ENCODE results near the gene EPGN. TPM values are rescaled to one million over a fixed set of nuclear protein-coding genes. Genes with fewer than 3 reads are reported as not detected.

EPGN gene
- total and polyA plus RNA-seq, 7 donors: 0.47 to 4.3 (median 1.5) TPM; not detected in 4

- Histone ChIP-seq H3K4me3 (no peak overlapping the region), H3K9me3 (no peaks in the 10 kb centered on the region), H3K36me3 (ENCODE audit: insufficient read depth in 1 of 2, low read depth in 1 of 2) (no peaks in the 10 kb centered on the region), H3K4me1 (peaks cover 7% of the 10 kb centered on the region), H3K27me3 (ENCODE audit: insufficient read depth in 3 of 3, low read length in 2 of 3) (no peaks in the 10 kb centered on the region), H3K27ac (no peak overlapping the region)
- no peak for TF ChIP-seq CTCF (IDR thresholded peaks at IDR 0.05)
- ATAC-seq (no peak), DNase-seq (no peak)
- intact Hi-C loops (cut with DNase I): no loop called here
These were observed 42.2 kb upstream of the EPGN start for GRCh38 chr4:74266081-74266480.

- Histone ChIP-seq H3K4me1 (peaks cover 3% of the 10 kb centered on the region), H3K27ac (no peak overlapping the region), H3K27me3 (ENCODE audit: insufficient read depth in 3 of 3, low read length in 2 of 3) (no peaks in the 10 kb centered on the region), H3K9me3 (no peaks in the 10 kb centered on the region), H3K36me3 (ENCODE audit: insufficient read depth in 1 of 2, low read depth in 1 of 2) (no peaks in the 10 kb centered on the region), H3K4me3 (no peak overlapping the region)
- no peak for TF ChIP-seq CTCF (IDR thresholded peaks at IDR 0.05)
- ATAC-seq: peak in 1 of 4 donors; percentile 53
- no peak for DNase-seq
- intact Hi-C loops (cut with DNase I): no loop called here
These were observed 40.2 kb upstream of the EPGN start for GRCh38 chr4:74267998-74268606.

- DNase-seq (no peak), ATAC-seq (no peak)
- H3K9me3 ChIP-seq: no peaks in the 10 kb centered on the region
- no peaks in the 10 kb centered on the region for H3K27me3 ChIP-seq (ENCODE audit: insufficient read depth in 3 of 3, low read length in 2 of 3)
- H3K27ac ChIP-seq: no peak overlapping the region
- WGBS, 3 donors: 92 to 98% (median 97%) methylated on average over 2 of the region's 2 CpGs
- no peaks in the 10 kb centered on the region for H3K36me3 ChIP-seq (ENCODE audit: insufficient read depth in 1 of 2, low read depth in 1 of 2)
- no peak overlapping the region for H3K4me3 ChIP-seq
- intact Hi-C loops (cut with DNase I): no loop called here
- peaks cover under 1% of the 10 kb centered on the region for H3K4me1 ChIP-seq
- TF ChIP-seq CTCF (IDR thresholded peaks at IDR 0.05): no peak
These were observed 39.6 kb upstream of the EPGN start for GRCh38 chr4:74268643-74269042.

- H3K27me3 ChIP-seq (ENCODE audit: insufficient read depth in 3 of 3, low read length in 2 of 3): no peaks in the 10 kb centered on the region
- H3K4me3 ChIP-seq: no peak overlapping the region
- no peaks in the 10 kb centered on the region for H3K9me3 ChIP-seq
- H3K27ac ChIP-seq: no peak overlapping the region
- intact Hi-C loops (cut with DNase I): no loop called here
- no peaks in the 10 kb centered on the region for H3K4me1 ChIP-seq
- DNase-seq (no peak), ATAC-seq (no peak)
- WGBS, 3 donors: 90 to 91% (median 90%) methylated on average over 3 of the region's 3 CpGs
- no peak for TF ChIP-seq CTCF (IDR thresholded peaks at IDR 0.05)
- no peaks in the 10 kb centered on the region for H3K36me3 ChIP-seq (ENCODE audit: insufficient read depth in 1 of 2, low read depth in 1 of 2)
These were observed 29.8 kb upstream of the EPGN start for GRCh38 chr4:74278490-74278889.

- Histone ChIP-seq H3K9me3 (no peaks in the 10 kb centered on the region), H3K27me3 (ENCODE audit: insufficient read depth in 3 of 3, low read length in 2 of 3) (no peaks in the 10 kb centered on the region), H3K4me3 (no peak overlapping the region), H3K4me1 (no peaks in the 10 kb centered on the region), H3K27ac (no peak overlapping the region), H3K36me3 (ENCODE audit: insufficient read depth in 1 of 2, low read depth in 1 of 2) (no peaks in the 10 kb centered on the region)
- intact Hi-C loops (cut with DNase I): no loop called here
- DNase-seq (no peak), ATAC-seq (no peak)
- no peak for TF ChIP-seq CTCF (IDR thresholded peaks at IDR 0.05)
- WGBS, 3 donors: 93 to 96% (median 93%) methylated on average over 3 of the region's 3 CpGs
These were observed 28.6 kb upstream of the EPGN start for GRCh38 chr4:74279716-74280115.
